GM12892 (cell line): ENCODE measurements around the gene SIX5.
"Not testable (repeated sequence)": the region's sequence is repeated elsewhere in the genome, so short reads cannot be mapped to it uniquely, and the experiment has no call there.

Experiments used
- DNase-seq: peaks from one replicate; pipeline ENCODE4 v3.0.0; 2011; ENCODE audit not compliant: insufficient read length
- FAIRE-seq: peaks from 2 replicates; lab custom pipeline; 2011; peaks lifted over from hg19 to GRCh38; lab: Jason Lieb, UNC
- POLR2A ChIP-seq: IDR thresholded peaks from 2 replicates; pipeline ENCODE4 v1.6.1; 2011; ENCODE audit warnings: low read depth, low read length, control low read depth
- POLR2AphosphoS5 ChIP-seq: IDR thresholded peaks from 2 replicates; pipeline ENCODE4 v1.6.1; 2011; ENCODE audit warnings: low read depth, low read length, control low read depth
- TAF1 ChIP-seq: IDR thresholded peaks from 2 replicates; pipeline ENCODE4 v1.6.1; 2011; ENCODE audit warnings: low read depth, mild to moderate bottlenecking, control low read depth, low read length, borderline replicate concordance

SIX5 gene

GRCh38 chr19:45763691-45764294 is 5.3 kb downstream of the SIX5 start:
- FAIRE-seq (no peak), DNase-seq (no peak)
- no peak for TF ChIP-seq POLR2AphosphoS5
- TF ChIP-seq TAF1 = no peak
- TF ChIP-seq POLR2A = no peak

DNA sequence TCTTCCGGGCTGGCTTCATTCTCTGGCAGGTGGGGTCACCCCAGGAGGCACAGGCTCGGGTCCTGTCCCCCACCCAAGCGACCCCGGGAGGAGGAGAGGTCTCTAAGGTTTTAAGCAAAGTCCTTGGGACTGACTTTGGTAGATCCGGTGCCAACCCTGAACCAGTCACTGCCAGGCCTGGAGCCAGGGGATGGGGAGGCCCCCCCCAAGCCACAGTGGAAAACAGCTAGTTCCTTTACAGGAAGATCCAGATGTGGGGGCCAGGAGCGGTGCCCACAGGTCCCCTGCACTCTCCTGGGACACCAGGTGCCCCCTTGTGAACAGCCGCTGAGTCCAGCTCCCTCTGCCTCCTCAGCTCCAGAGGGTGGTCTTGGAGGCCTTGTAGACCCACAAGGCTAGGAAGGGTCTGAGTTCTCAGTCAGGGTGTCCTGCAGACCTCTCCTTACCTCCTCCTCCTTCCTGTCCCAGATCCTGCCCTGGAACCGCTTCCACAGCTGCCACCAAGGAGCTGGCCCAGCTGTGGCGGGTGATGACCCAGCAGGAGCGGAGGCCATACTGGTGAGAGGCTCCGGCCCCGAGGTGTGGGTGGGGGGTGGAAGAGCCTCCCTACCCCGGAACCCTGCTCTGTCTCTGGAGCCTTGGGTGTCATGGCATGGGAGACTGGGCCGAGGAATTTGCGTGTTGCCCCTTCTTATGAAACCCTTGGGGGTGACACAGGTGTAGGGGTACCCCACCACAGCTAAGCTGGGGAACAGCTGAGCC is 6.0 kb downstream of the SIX5 start:
- TF ChIP-seq TAF1 = no peak
- FAIRE-seq = no peak
- DNase-seq = no peak

- no peak for TF ChIP-seq POLR2AphosphoS5
- no peak for TF ChIP-seq TAF1
- no peak for TF ChIP-seq POLR2A
- no peak for DNase-seq
- no peak for FAIRE-seq
Measured at GRCh38 chr19:45761714-45762113, 7.3 kb downstream of the SIX5 start.

- DNase-seq (no peak), FAIRE-seq (no peak)
- no peak for TF ChIP-seq POLR2AphosphoS5
Measured at GRCh38 chr19:45758921-45759320, 10.1 kb downstream of the SIX5 start.

DNA sequence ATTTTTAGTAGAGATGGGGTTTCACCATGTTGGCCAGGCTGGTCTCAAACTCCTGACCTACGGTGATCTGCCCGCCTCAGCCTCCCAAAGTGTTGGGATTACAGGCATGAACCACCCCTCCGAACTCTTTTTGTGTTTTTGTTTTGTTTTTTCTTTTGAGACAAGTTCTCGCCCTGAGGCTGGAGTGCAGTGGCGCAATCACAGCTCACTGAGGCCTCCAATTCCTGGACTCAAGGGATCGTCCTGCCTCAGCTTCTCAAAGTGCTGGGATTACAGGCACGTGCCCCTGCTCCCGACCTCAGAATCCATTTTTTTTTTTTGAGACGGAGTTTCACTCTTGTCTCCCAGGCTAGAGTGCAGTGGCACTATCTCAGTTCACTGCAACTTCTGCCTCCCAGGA is 11.4 kb downstream of the SIX5 start:
- FAIRE-seq (no peak), DNase-seq (no peak)
- TF ChIP-seq POLR2A (no peak), TAF1 (no peak), POLR2AphosphoS5 (no peak)

DNA sequence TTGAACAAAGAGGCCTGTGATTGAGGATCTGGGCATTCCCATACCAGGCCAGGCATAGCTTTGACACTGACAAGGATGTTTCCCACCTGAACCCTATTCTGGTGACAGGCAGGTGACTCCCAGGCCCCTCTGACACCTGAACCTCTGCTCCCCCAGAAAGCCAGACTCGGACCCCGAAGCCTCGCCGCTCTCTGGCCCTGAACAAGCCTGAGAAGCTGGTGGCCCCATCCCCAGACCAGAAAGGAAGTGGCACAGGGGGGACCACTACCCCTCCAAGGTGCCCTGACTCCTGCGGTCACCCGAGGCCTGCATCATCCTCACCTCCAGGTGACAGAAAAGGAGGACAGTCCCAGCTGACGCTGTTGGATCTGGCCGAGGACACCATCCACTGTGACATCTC is 14.7 kb downstream of the SIX5 start:
- FAIRE-seq (no peak), DNase-seq (no peak)
- TF ChIP-seq TAF1 = no peak
- no peak for TF ChIP-seq POLR2A

DNA sequence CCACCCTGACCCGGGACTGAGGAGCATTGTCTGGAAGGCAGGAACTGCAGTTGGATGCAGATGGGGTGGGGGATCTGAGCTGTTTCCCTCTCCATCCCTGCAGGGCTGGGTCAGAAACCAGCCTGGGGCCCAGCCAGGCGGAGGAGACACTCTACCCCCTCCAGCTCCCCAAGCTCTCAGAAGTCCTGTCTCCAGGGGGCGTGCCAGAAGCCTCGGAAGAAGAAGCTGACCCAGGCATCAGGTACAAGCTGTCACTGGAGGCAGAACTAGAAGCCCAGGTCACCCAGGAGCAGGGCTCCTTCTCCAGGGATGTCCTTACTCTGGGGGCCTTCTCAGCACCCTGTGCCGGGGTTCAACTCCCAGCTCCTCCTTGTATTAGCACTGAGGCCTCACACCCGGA is 15.5 kb downstream of the SIX5 start:
- FAIRE-seq = no peak

DNA sequence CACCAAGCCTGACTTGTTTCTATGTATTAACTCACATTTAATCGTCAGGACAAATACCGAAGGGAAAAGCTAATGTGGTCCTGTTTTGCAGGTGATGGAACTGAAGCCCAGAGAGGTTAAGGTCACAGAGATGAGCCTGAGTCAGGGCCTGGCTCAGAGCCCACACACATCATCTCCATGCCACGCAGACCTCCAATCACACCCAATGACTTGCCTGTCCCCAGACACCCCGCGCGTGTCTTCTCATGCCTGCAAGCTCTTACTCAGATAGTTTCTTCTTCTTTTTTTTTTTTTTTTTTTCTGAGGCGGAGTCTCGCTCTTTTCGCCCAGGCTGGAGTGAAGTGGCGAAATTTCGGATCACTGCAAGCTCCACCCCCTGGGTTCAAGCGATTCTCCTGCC is 16.4 kb downstream of the SIX5 start:
- no peak for FAIRE-seq
- TF ChIP-seq TAF1 = no peak
- DNase-seq = no peak

More for the DNA sequence above, 15.5 kb downstream of the SIX5 start:
- peak; percentile 19 for DNase-seq
- TF ChIP-seq POLR2A (no peak), TAF1 (no peak), POLR2AphosphoS5 (no peak)

GRCh38 chr19:45751483-45751882 is 17.6 kb downstream of the SIX5 start:
- DNase-seq, FAIRE-seq: not testable (repeated sequence)

DNA sequence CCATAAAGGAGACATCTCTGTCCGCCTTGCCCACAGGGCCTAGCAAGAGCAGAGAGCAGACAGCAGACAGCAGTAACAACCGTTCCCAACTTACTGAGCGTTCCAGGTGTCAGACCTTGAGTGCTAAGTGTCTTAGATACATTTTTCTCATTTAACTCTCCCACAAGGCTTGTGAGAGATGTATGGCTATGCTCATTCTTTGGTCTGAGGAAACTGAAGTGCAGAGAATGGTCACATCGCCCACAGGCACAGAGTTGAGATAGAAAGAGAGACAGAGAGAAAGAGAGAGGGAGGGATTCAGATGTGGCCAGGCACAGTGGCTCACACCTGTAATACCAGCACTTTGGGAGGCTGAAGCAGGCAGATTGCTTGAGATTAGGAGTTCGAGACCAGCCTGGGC is 21.5 kb downstream of the SIX5 start:
- no peak for FAIRE-seq
- no peak for DNase-seq
- no peak for TF ChIP-seq POLR2AphosphoS5
- no peak for TF ChIP-seq TAF1
- no peak for TF ChIP-seq POLR2A

DNA sequence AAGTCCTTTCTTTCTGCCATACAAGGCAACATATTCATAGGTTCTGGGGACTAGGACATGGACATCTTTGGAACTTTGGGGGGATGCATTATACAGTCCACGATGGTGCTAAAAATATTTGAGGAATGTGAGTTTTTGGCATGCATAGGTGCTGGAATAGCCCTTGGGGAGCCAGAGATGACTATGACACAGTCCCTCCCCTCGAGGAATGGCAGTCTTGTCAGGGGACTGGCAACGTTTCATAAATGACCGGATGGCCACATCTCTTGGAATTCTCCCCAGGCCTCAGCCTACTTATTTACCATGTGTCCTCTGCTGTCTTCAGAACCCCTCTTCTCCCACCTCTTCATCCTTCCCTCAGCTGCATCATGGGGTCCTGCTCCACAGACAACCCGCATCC is 22.2 kb downstream of the SIX5 start:
- DNase-seq = no peak
- no peak for TF ChIP-seq POLR2A
- TF ChIP-seq TAF1 = no peak
- TF ChIP-seq POLR2AphosphoS5 = no peak
- FAIRE-seq = no peak

- TF ChIP-seq POLR2AphosphoS5 (no peak), POLR2A (no peak), TAF1 (no peak)
- FAIRE-seq = no peak
- no peak for DNase-seq
Measured at GRCh38 chr19:45745606-45746005, 23.4 kb downstream of the SIX5 start.

GRCh38 chr19:45742969-45743368 is 26.1 kb downstream of the SIX5 start:
- DNase-seq (no peak), FAIRE-seq (no peak)
- TF ChIP-seq POLR2AphosphoS5 = no peak
- no peak for TF ChIP-seq POLR2A
- TF ChIP-seq TAF1 = no peak
